IMR-90 (cell line): ENCODE data around the gene MRPL43. TPM values are rescaled to one million over a fixed set of nuclear protein-coding genes. Genes with fewer than 3 reads are reported as not detected.

Experiments used
- ATAC-seq: fragments of 200-7000 bp; cut with Tn5 transposase; 2 replicates; pipeline ENCODE4 v1.9.1; 2020; ENCODE audit warnings: low read depth, mild to moderate bottlenecking, moderate library complexity
- BruUV-seq: library from RNA; stranded (reverse); fragments of 400-500 nt; replicated peaks from 2 replicates; lab custom pipeline; 2021; lab: Mats Ljungman, UMichigan
- CTCF ChIA-PET: fragments of 300-600 bp; formaldehyde crosslinking; extraction: SDS; loops from one replicate; lab custom pipeline; 2021; ENCODE audit warnings: antibody characterized with exemption; lab: Yijun Ruan, JAX
- POLR2A ChIA-PET: fragments of 300-600 bp; sonication (Branson Sonifier 250); formaldehyde crosslinking; loops from one replicate; lab custom pipeline; 2022; ENCODE audit warnings: antibody characterized with exemption; ENCODE audit not compliant: unreplicated experiment; lab: Charles Lee
- DNase-seq: peaks from one replicate; pipeline ENCODE4 v3.0.0; 2013
- H2AFZ ChIP-seq: replicated peaks from 2 replicates; pipeline ENCODE3; 2013; ENCODE audit warnings: low read length, mild to moderate bottlenecking; ENCODE audit not compliant: poor library complexity
- H2AK5ac ChIP-seq: 2 replicates; pipeline ENCODE4 v1.6.1; 2013; ENCODE audit warnings: low read depth, low read length, inconsistent platforms
- H2AK9ac ChIP-seq: replicated peaks from 2 replicates; pipeline ENCODE3; 2013; ENCODE audit warnings: mild to moderate bottlenecking, low read depth, low read length, moderate library complexity; ENCODE audit not compliant: poor library complexity
- H2BK120ac ChIP-seq: 2 replicates; pipeline ENCODE4 v1.6.1; 2013; ENCODE audit warnings: low read depth, low read length, inconsistent platforms
- H2BK15ac ChIP-seq: 3 replicates; pipeline ENCODE4 v1.6.1; 2013; ENCODE audit warnings: low read depth, low read length, inconsistent platforms
- H2BK20ac ChIP-seq: 2 replicates; pipeline ENCODE4 v1.6.1; 2013; ENCODE audit warnings: low read depth, mild to moderate bottlenecking, inconsistent platforms, low read length, moderate library complexity
- H2BK5ac ChIP-seq: 2 replicates; pipeline ENCODE4 v1.6.1; 2013; ENCODE audit warnings: mild to moderate bottlenecking, low read depth, low read length, inconsistent platforms; ENCODE audit not compliant: poor library complexity, severe bottlenecking
- H3K14ac ChIP-seq: replicated peaks from 2 replicates; pipeline ENCODE4 v1.6.1; 2013; ENCODE audit warnings: low read depth, low read length, inconsistent platforms
- H3K18ac ChIP-seq: 2 replicates; pipeline ENCODE4 v1.6.1; 2013; ENCODE audit warnings: low read depth, low read length, control low read depth
- H3K23ac ChIP-seq: 2 replicates; pipeline ENCODE4 v1.6.1; 2013; ENCODE audit warnings: low read depth, low read length, inconsistent platforms
- H3K27ac ChIP-seq: 2 replicates; pipeline ENCODE4 v1.5.1; 2013; ENCODE audit warnings: mild to moderate bottlenecking, control low read depth, low read length; ENCODE audit not compliant: insufficient read depth
- H3K27me3 ChIP-seq: 2 replicates; pipeline ENCODE4 v1.6.1; 2013; ENCODE audit warnings: low read length; ENCODE audit not compliant: control insufficient read depth, insufficient read depth
- H3K36me3 ChIP-seq: 2 replicates; pipeline ENCODE4 v1.6.1; 2013; ENCODE audit warnings: low read length, mixed read lengths; ENCODE audit not compliant: control insufficient read depth, insufficient read depth
- H3K4ac ChIP-seq: 2 replicates; pipeline ENCODE4 v1.6.1; 2013; ENCODE audit warnings: low read depth, low read length, inconsistent platforms
- H3K4me1 ChIP-seq: 2 replicates; pipeline ENCODE4 v1.6.1; 2013; ENCODE audit warnings: low read length, mixed read lengths; ENCODE audit not compliant: control insufficient read depth, insufficient read depth
- H3K4me2 ChIP-seq: 2 replicates; pipeline ENCODE4 v1.6.1; 2013; ENCODE audit warnings: low read depth, mild to moderate bottlenecking, control low read depth, low read length, moderate library complexity
- H3K4me3 ChIP-seq: 2 replicates; pipeline ENCODE4 v1.5.1; 2013; ENCODE audit warnings: low read depth, mild to moderate bottlenecking, control low read depth, low read length, moderate library complexity; ENCODE audit not compliant: insufficient read depth
- H3K56ac ChIP-seq: 2 replicates; pipeline ENCODE4 v1.6.1; 2013; ENCODE audit warnings: low read length, inconsistent platforms; ENCODE audit not compliant: insufficient read depth; ENCODE audit errors: extremely low read depth
- H3K79me1 ChIP-seq, 2 experiments: 2 replicates each; pipeline ENCODE4 v1.6.1; 2013; ENCODE audit warnings: low read length in 2 of 2, inconsistent platforms in 1 of 2, low read depth in 1 of 2
- H3K9ac ChIP-seq: 2 replicates; pipeline ENCODE4 v1.6.1; 2013; ENCODE audit warnings: low read depth, low read length, control low read depth
- H3K9me1 ChIP-seq: 2 replicates; pipeline ENCODE4 v1.6.1; 2013; ENCODE audit warnings: low read length, inconsistent platforms; ENCODE audit not compliant: insufficient read depth
- H3K9me3 ChIP-seq: 2 replicates; pipeline ENCODE4 v1.6.1; 2013; ENCODE audit warnings: low read length; ENCODE audit not compliant: control insufficient read depth, insufficient read depth
- H4K20me1 ChIP-seq: 2 replicates; pipeline ENCODE4 v1.6.1; 2013; ENCODE audit warnings: low read length, inconsistent platforms; ENCODE audit not compliant: insufficient read depth
- H4K5ac ChIP-seq: 2 replicates; pipeline ENCODE4 v1.6.1; 2013; ENCODE audit warnings: mild to moderate bottlenecking, low read depth, low read length, control low read depth
- H4K8ac ChIP-seq, 2 experiments: 2 replicates each; pipeline ENCODE4 v1.6.1; 2013; ENCODE audit warnings: low read depth in 2 of 2, low read length in 2 of 2, control low read depth in 1 of 2, inconsistent platforms in 1 of 2
- H4K91ac ChIP-seq: 2 replicates; pipeline ENCODE4 v1.6.1; 2013; ENCODE audit warnings: low read depth, low read length, inconsistent platforms; ENCODE audit not compliant: insufficient read depth
- BHLHE40 ChIP-seq: fragments of 150-350 bp; IDR thresholded peaks from 2 replicates; pipeline ENCODE4 v1.6.1; 2016; ENCODE audit warnings: mild to moderate bottlenecking, low read depth, low read length
- CEBPB ChIP-seq: IDR thresholded peaks from 2 replicates; pipeline ENCODE4 v1.6.1; 2012; ENCODE audit warnings: low read depth, low read length, improper control_type of control experiment
- CHD1 ChIP-seq: IDR thresholded peaks from 2 replicates; pipeline ENCODE4 v1.6.1; 2012; ENCODE audit warnings: low read depth, low read length, improper control_type of control experiment
- CTCF ChIP-seq: conservative IDR thresholded peaks from 2 replicates; pipeline ENCODE4 v1.5.1; 2012; ENCODE audit warnings: mild to moderate bottlenecking, low read depth, low read length, improper control_type of control experiment
- ELK1 ChIP-seq: fragments of 150-350 bp; IDR thresholded peaks from 2 replicates; pipeline ENCODE4 v1.6.1; 2016; ENCODE audit warnings: low read depth, mild to moderate bottlenecking, low read length, moderate library complexity, borderline replicate concordance
- FOS ChIP-seq: fragments of 150-350 bp; IDR thresholded peaks from 2 replicates; pipeline ENCODE4 v1.6.1; 2016; ENCODE audit warnings: low read depth, low read length
- MAFK ChIP-seq: IDR thresholded peaks from 2 replicates; pipeline ENCODE4 v1.6.1; 2012; ENCODE audit warnings: low read depth, low read length, improper control_type of control experiment
- MAZ ChIP-seq: IDR thresholded peaks from 2 replicates; pipeline ENCODE4 v1.6.1; 2012; ENCODE audit warnings: low read depth, mild to moderate bottlenecking, low read length, improper control_type of control experiment, moderate library complexity, borderline replicate concordance
- MXI1 ChIP-seq: IDR thresholded peaks from 2 replicates; pipeline ENCODE4 v1.6.1; 2012; ENCODE audit warnings: low read depth, mild to moderate bottlenecking, low read length, moderate library complexity, borderline replicate concordance
- NFE2L2 ChIP-seq: fragments of 150-350 bp; IDR thresholded peaks from 2 replicates; pipeline ENCODE4 v1.6.1; 2016; ENCODE audit warnings: low read depth, mild to moderate bottlenecking, low read length
- RAD21 ChIP-seq: IDR thresholded peaks from 2 replicates; pipeline ENCODE4 v1.6.1; 2012; ENCODE audit warnings: low read length, improper control_type of control experiment
- RCOR1 ChIP-seq: IDR thresholded peaks from 2 replicates; pipeline ENCODE4 v1.6.1; 2012; ENCODE audit warnings: mild to moderate bottlenecking, low read length, improper control_type of control experiment; ENCODE audit not compliant: insufficient replicate concordance
- RFX5 ChIP-seq: IDR thresholded peaks from 2 replicates; pipeline ENCODE4 v1.8.0; 2012; ENCODE audit warnings: low read depth, mild to moderate bottlenecking, low read length, moderate library complexity
- SMC3 ChIP-seq: fragments of 150-350 bp; IDR thresholded peaks from 2 replicates; pipeline ENCODE4 v1.6.1; 2016; ENCODE audit warnings: low read depth, mild to moderate bottlenecking, antibody characterized with exemption, low read length, moderate library complexity
- USF2 ChIP-seq: fragments of 150-350 bp; IDR thresholded peaks from 2 replicates; pipeline ENCODE4 v1.6.1; 2017; ENCODE audit warnings: mild to moderate bottlenecking, antibody characterized with exemption, low read length, low read depth
- WGBS, 2 experiments: methylation state at CpG; one replicate each; pipeline versions ENCODE4 v1.1.5 to v1.1.7; 2013; ENCODE audit warnings: missing lambda C conversion rate in 2 of 2; ENCODE audit not compliant: insufficient read length in 1 of 2; ENCODE audit errors: extremely low coverage in 2 of 2; 5-methylcytosine and 5-hydroxymethylcytosine counted together
- dilution Hi-C: fragments of 300-500 bp; cut with HindIII; formaldehyde crosslinking; loops from one replicate; pipeline ENCODE4 v1.14.3; 2018; ENCODE audit warnings: low sequenced_read_pairs; ENCODE audit not compliant: unreplicated experiment
- in situ Hi-C: fragments of 300-500 bp; cut with MboI; formaldehyde crosslinking; loops from 3 replicates; pipeline ENCODE4 v1.14.3; 2019; ENCODE audit warnings: low sequenced_read_pairs, inconsistent platforms, mixed read lengths
- intact Hi-C: fragments of 100-400 bp; cut with micrococcal nuclease; formaldehyde crosslinking; loops from 2 replicates; pipeline ENCODE4 v1.10.0; 2022
- polyA plus RNA-seq, 3 experiments: library from polyadenylated mRNA; depleted of rRNA; stranded (reverse); fragments of >200 nt; gene quantifications; 2 replicates each; pipeline ENCODE4 v1.2.3, GENCODE V29; 2012; ENCODE audit warnings: low replicate concordance in 1 of 3
- total RNA-seq: library from RNA; depleted of rRNA; stranded (reverse); fragments of >200 nt; gene quantifications from 2 replicates; pipeline ENCODE4 v1.2.3, GENCODE V29; 2012

MRPL43 gene
- total and polyA plus RNA-seq, 2 of the 4 experiments (the other 2 are of a cell fraction): 61.3 to 142 TPM

GRCh38 chr10:100965820-100966219, 21.5 kb downstream of the MRPL43 start:
- intact Hi-C loops: no loop called here
- H2AK5ac ChIP-seq: no peak overlapping the region
- no peak overlapping the region for H3K23ac ChIP-seq
- POLR2A ChIA-PET: no interaction called here
- no peak overlapping the region for H2AK9ac ChIP-seq
- H3K27me3 ChIP-seq: no peaks in the 10 kb centered on the region
- WGBS, 2 experiments: no CpG with 5 or more reads among the region's 5 CpGs
- no peak overlapping the region for H3K14ac ChIP-seq
- H2BK5ac ChIP-seq: no peak overlapping the region
- H3K4me3 ChIP-seq: no peak overlapping the region
- H4K8ac ChIP-seq: no peak overlapping the region
- no peak overlapping the region for H3K18ac ChIP-seq
- DNase-seq (no peak), ATAC-seq (no peak)
- H3K4me2 ChIP-seq: no peak overlapping the region
- no peaks in the 10 kb centered on the region for H3K9me3 ChIP-seq
- H4K91ac ChIP-seq: no peak overlapping the region
- in situ Hi-C loops: no loop called here
- peaks cover 13% of the 10 kb centered on the region for H3K36me3 ChIP-seq
- H2BK15ac ChIP-seq: no peak overlapping the region
- CTCF ChIA-PET: no interaction called here
- H2AFZ ChIP-seq: no peak overlapping the region
- H2BK20ac ChIP-seq: no peak overlapping the region
- no peak overlapping the region for H4K5ac ChIP-seq
- no peak overlapping the region for H3K27ac ChIP-seq
- no peaks in the 10 kb centered on the region for H4K20me1 ChIP-seq
- no peak overlapping the region for H3K56ac ChIP-seq
- H3K9me1 ChIP-seq: peaks cover 12% of the 10 kb centered on the region; the same call in 1 of the 2 replicates
- H3K4me1 ChIP-seq: peaks cover 6% of the 10 kb centered on the region
- dilution Hi-C loops: no loop called here
- BruUV-seq: no TSS peak
- H3K79me1 ChIP-seq: 0 out of 4 replicates have a peak, but pooled peaks cover 0 to 5% of the 10 kb centered on the region in 2 experiments
- TF ChIP-seq MAFK: no peak
- TF ChIP-seq RAD21: no peak
- TF ChIP-seq BHLHE40: no peak
- no peak for TF ChIP-seq RCOR1
- no peak for TF ChIP-seq MAZ
- TF ChIP-seq CTCF: no peak
- TF ChIP-seq FOS: no peak
- no peak for TF ChIP-seq CEBPB
- TF ChIP-seq USF2: no peak
- no peak for TF ChIP-seq ELK1
- TF ChIP-seq CHD1: no peak
- TF ChIP-seq RFX5: no peak
- no peak for TF ChIP-seq SMC3
- TF ChIP-seq NFE2L2: no peak
- TF ChIP-seq MXI1: no peak
- no peak overlapping the region for H3K4ac ChIP-seq
- H2BK120ac ChIP-seq: no peak overlapping the region
- no peak overlapping the region for H3K9ac ChIP-seq
